Retinal pigment epithelial cell (primary cell): ENCODE results near the gene PRRT1B.
A peak's percentile ranks its signal among the peaks of the same experiment; 100 is the strongest.

Experiments
- DNase-seq: peaks from one replicate; pipeline ENCODE4 v3.0.0-alpha.2; 2010; ENCODE audit warnings: low read depth
- H3K4me3 ChIP-seq: 2 replicates; pipeline ENCODE4 v1.5.1; 2011; ENCODE audit warnings: mild to moderate bottlenecking, low read length, control low read depth, moderate library complexity
- CTCF ChIP-seq: conservative IDR thresholded peaks from 2 replicates; pipeline ENCODE4 v1.5.1; 2011; ENCODE audit warnings: low read depth, low read length, control low read depth, inconsistent platforms

PRRT1B gene

GRCh38 chr9:131528886-131529505 lies 16.3 kb upstream of the PRRT1B start:
- H3K4me3 ChIP-seq: no peak overlapping the region
- no peak for DNase-seq
- no peak for TF ChIP-seq CTCF

- TF ChIP-seq CTCF: no peak
- peak overlapping the region; percentile 70 for H3K4me3 ChIP-seq
- no peak for DNase-seq
Observed at GRCh38 chr9:131529597-131530545, 15.5 kb upstream of the PRRT1B start.

GRCh38 chr9:131530546-131530919 lies 14.8 kb upstream of the PRRT1B start:
- peak; percentile 36 for TF ChIP-seq CTCF
- peak overlapping the region; percentile 70 for H3K4me3 ChIP-seq
- DNase-seq: peak; percentile 26

- H3K4me3 ChIP-seq: peak within 1 kb of the TSS; percentile 70
- TF ChIP-seq CTCF: no peak
- peak; percentile 29 for DNase-seq
Observed at GRCh38 chr9:131530920-131531832, 14.1 kb upstream of the PRRT1B start, which contains the start of gene UCK1. UCK1 (minus strand) TSS chr9:131531263; CDS start chr9:131531174, 89 bp downstream.

GRCh38 chr9:131534721-131535237 lies 10.5 kb upstream of the PRRT1B start:
- DNase-seq: no peak
- TF ChIP-seq CTCF: no peak
- H3K4me3 ChIP-seq: no peak overlapping the region

GRCh38 chr9:131537946-131538345 lies 7.4 kb upstream of the PRRT1B start:
- no peak for DNase-seq
- no peak overlapping the region for H3K4me3 ChIP-seq
- no peak for TF ChIP-seq CTCF
